Mesodermal cell (in vitro differentiated cells): ENCODE measurements around the gene AJUBA.
A peak's percentile ranks its signal among the peaks of the same experiment; 100 is the strongest.

ENCODE experiments used
- H3K27ac ChIP-seq: 2 replicates; pipeline ENCODE4 v1.7.0; 2013; ENCODE audit warnings: mild to moderate bottlenecking, low read depth, low read length, moderate library complexity; ENCODE audit not compliant: severe bottlenecking
- H3K36me3 ChIP-seq: 2 replicates; pipeline ENCODE4 v1.7.1; 2013; ENCODE audit warnings: mild to moderate bottlenecking, low read length, moderate library complexity; ENCODE audit not compliant: control insufficient read depth, insufficient read depth
- H3K4me1 ChIP-seq: one replicate; pipeline ENCODE4 v1.7.1; 2013; ENCODE audit warnings: mild to moderate bottlenecking, low read length; ENCODE audit not compliant: insufficient read depth, control insufficient read depth, poor library complexity, severe bottlenecking
- H3K4me3 ChIP-seq: 2 replicates; pipeline ENCODE4 v1.7.0; 2013; ENCODE audit warnings: low read length, control low read depth, mild to moderate bottlenecking; ENCODE audit not compliant: insufficient read depth, poor library complexity, severe bottlenecking; ENCODE audit errors: extremely low read depth
- H3K9me3 ChIP-seq: 2 replicates; pipeline ENCODE4 v1.7.1; 2013; ENCODE audit warnings: mild to moderate bottlenecking, low read length, moderate library complexity; ENCODE audit not compliant: control insufficient read depth
- WGBS, 2 experiments: methylation state at CpG; one replicate each; pipeline ENCODE4 v1.1.5; 2013; ENCODE audit warnings: missing lambda C conversion rate in 2 of 2; ENCODE audit not compliant: insufficient coverage in 2 of 2; 5-methylcytosine and 5-hydroxymethylcytosine counted together

Gene AJUBA

GRCh38 chr14:22978981-22979671, 3.2 kb downstream of the AJUBA start:
- WGBS, 2 experiments, result 59 to 72% methylated on average over 2 to 5 of the region's 5 CpGs
- Histone ChIP-seq H3K9me3 (no peaks in the 10 kb centered on the region), H3K4me1 (peaks cover 46% of the 10 kb centered on the region), H3K27ac (peak overlapping the region; percentile 98), H3K36me3 (peaks cover 34% of the 10 kb centered on the region), H3K4me3 (peak overlapping the region; percentile 92)

GRCh38 chr14:22978487-22978837, 3.9 kb downstream of the AJUBA start:
- Histone ChIP-seq H3K4me3 (no peak overlapping the region), H3K27ac (peak overlapping the region; percentile 98), H3K36me3 (peaks cover 39% of the 10 kb centered on the region), H3K9me3 (no peaks in the 10 kb centered on the region), H3K4me1 (peaks cover 46% of the 10 kb centered on the region)
- WGBS, 2 experiments, result 92 to 100% methylated on average over 2 of the region's 3 CpGs

GRCh38 chr14:22977684-22978486, 4.5 kb downstream of the AJUBA start:
- peaks cover 44% of the 10 kb centered on the region for H3K36me3 ChIP-seq
- no peaks in the 10 kb centered on the region for H3K9me3 ChIP-seq
- no peak overlapping the region for H3K4me3 ChIP-seq
- 28 to 35% methylated on average over 3 to 4 of the region's 8 CpGs for WGBS, 2 experiments
- H3K4me1 ChIP-seq, result peaks cover 46% of the 10 kb centered on the region
- peak overlapping the region; percentile 98 for H3K27ac ChIP-seq

GRCh38 chr14:22977434-22977683, 5.0 kb downstream of the AJUBA start:
- no peak overlapping the region for H3K4me3 ChIP-seq
- H3K9me3 ChIP-seq, result no peaks in the 10 kb centered on the region
- peak overlapping the region; percentile 98 for H3K27ac ChIP-seq
- H3K36me3 ChIP-seq, result peaks cover 50% of the 10 kb centered on the region
- H3K4me1 ChIP-seq, result peaks cover 46% of the 10 kb centered on the region

GRCh38 chr14:22976620-22977433, 5.5 kb downstream of the AJUBA start:
- no peaks in the 10 kb centered on the region for H3K9me3 ChIP-seq
- H3K4me3 ChIP-seq, result no peak overlapping the region
- H3K27ac ChIP-seq, result peak overlapping the region; percentile 98
- 72 to 90% methylated on average over 4 to 6 of the region's 6 CpGs for WGBS, 2 experiments
- H3K4me1 ChIP-seq, result peaks cover 46% of the 10 kb centered on the region
- H3K36me3 ChIP-seq, result peaks cover 55% of the 10 kb centered on the region

GRCh38 chr14:22974530-22975313, 7.6 kb downstream of the AJUBA start:
- Histone ChIP-seq H3K4me3 (no peak overlapping the region), H3K27ac (no peak overlapping the region), H3K9me3 (no peaks in the 10 kb centered on the region), H3K36me3 (peaks cover 61% of the 10 kb centered on the region), H3K4me1 (peaks cover 44% of the 10 kb centered on the region)
- 83 to 99% methylated on average over 6 to 7 of the region's 9 CpGs for WGBS, 2 experiments

GRCh38 chr14:22973217-22974032, 8.9 kb downstream of the AJUBA start:
- H3K27ac ChIP-seq, result no peak overlapping the region
- H3K4me1 ChIP-seq, result peaks cover 31% of the 10 kb centered on the region
- WGBS, 2 experiments, result 90 to 97% methylated on average over 4 of the region's 6 CpGs
- no peaks in the 10 kb centered on the region for H3K9me3 ChIP-seq
- H3K4me3 ChIP-seq, result no peak overlapping the region
- peaks cover 61% of the 10 kb centered on the region for H3K36me3 ChIP-seq

GRCh38 chr14:22972313-22972930, 9.9 kb downstream of the AJUBA start:
- H3K4me3 ChIP-seq, result no peak overlapping the region
- peaks cover 23% of the 10 kb centered on the region for H3K4me1 ChIP-seq
- 100% methylated on average over 1 to 2 of the region's 2 CpGs for WGBS, 2 experiments
- H3K36me3 ChIP-seq, result peaks cover 63% of the 10 kb centered on the region
- no peaks in the 10 kb centered on the region for H3K9me3 ChIP-seq
- no peak overlapping the region for H3K27ac ChIP-seq

- WGBS, 2 experiments, result 71 to 86% methylated on average over 1 of the region's 1 CpG
- H3K9me3 ChIP-seq, result no peaks in the 10 kb centered on the region
- peaks cover 59% of the 10 kb centered on the region for H3K36me3 ChIP-seq
Observed at GRCh38 chr14:22971152-22971551, 11.2 kb downstream of the AJUBA start.

More at GRCh38 chr14:22971152-22971551, 11.2 kb downstream of the AJUBA start:
- Histone ChIP-seq H3K27ac (no peak overlapping the region), H3K4me1 (peaks cover 10% of the 10 kb centered on the region), H3K4me3 (no peak overlapping the region)
